Hematopoietic multipotent progenitor cell treated with erythropoietin and hydrocortisone succinate and interleukin-3 and kit ligand, for 6 days (in vitro differentiated cells): ENCODE measurements around the gene SGCA.
A peak's percentile ranks its signal among the peaks of the same experiment; 100 is the strongest.

Source experiments
- DNase-seq: peaks from one replicate; pipeline ENCODE4 v3.0.0-alpha.2; 2015

The SGCA gene

DNA sequence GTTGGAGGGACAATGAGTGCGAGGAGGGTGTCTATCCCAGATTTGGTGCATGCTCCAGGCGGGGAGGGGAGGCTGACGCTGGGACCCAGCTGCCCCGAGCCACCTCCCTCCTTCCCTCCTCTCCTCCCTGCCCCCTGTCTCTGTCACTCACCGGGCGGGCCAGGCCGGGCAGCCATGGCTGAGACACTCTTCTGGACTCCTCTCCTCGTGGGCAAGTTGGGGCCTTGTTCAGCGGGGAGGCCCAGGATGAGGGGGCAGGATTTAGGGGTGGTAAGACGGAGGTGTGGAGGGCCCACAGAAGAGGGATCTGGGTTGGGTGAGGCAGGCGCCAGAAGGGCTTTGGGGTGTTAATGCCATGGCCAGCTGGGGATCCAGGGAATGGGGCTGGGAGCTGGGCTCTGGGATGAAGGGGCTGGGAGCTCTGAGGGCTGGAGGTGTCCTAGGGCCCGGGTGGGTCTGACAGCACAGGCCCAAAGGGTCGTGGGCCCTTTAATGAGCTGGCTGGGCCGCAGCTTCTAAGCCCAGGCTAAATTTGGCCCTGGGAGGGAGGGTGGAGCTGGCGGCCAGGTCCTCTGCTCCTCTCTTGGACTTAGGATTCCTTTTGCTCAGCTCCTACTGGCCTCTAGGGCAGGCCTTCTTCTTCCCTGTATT, at the start of gene SGCA:
SGCA (plus strand) TSS at position 139 of the 651 bp plus-strand sequence; CDS start at position 175, 36 bp downstream.
- no peak for DNase-seq

DNA sequence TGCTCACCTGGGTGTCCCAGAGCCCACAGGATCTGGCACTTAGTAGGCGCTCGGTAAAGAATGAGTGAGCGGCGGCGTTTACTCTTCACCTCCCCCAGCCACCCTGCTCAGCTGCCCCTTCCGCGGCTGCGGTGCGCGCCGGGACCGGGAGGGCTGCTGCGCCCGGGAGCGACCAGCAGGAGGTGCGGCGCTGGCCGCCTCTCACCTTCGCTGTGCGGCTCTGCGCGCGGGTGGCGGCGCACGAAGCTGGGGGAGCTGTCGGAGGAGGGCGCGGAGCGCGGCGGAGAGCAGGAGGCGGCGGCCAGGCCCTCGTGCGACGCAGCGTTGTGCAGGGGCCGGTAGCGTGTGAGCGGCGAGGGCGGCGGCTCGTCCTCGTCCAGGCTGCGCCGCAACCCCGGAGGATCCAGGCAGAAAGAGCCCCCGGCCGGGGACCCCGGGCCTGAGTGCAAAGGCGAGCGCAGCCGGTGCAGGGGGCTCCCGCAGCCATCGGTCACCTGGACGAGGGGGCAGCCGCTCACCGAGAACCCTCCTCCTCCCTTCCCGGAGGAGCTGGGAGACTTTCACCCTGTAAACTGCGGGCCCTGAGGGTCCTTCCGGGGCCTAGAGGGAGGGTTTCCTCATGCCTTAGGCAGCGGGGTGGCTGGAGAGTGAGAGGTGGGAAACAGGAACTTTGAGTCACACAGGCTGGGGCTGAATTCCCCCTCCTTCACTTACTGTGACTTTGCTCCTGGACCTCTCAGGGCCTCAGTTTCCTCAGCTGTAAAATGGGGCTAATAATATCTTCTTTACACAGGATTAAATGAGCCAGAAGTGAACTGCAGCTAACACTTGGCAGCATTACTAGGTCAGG, 48.4 kb upstream of the SGCA start:
- DNase-seq: peak; percentile 74

DNA sequence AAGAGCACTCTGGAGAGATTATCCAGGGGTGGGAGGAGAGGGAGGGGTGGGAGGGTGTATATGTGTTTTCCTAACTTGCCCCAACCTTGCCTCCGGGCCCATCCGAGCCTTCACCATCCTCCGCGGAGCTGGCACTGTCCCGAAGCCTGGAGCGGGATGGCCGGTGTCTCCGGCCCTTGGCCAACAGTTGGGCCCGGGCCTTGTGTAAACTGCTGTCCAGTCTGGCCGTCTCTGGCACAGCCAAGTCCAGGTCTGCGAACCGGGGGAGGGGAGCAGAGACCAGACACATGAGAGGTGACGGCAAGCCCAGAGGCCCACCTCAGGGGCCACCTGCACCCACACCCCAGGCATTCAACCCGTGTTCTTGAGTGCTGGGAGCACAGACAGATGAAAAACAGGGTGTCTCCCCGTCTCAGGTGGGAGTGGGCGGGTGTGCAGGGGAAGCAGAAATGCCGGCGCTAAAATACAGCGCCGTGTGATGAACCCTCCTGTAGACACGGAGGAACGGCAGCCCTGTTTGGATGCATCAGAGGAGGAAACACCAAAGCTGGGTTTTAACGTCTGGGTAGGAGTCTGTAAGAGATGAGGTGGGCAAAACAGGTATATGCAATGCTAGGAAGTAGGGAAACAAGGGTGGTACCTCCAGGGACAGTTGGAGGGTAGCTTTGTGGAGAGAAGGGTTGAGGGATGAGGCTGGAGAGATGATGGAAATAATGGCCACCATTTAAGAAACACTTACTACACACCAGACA, 47.6 kb upstream of the SGCA start:
- no peak for DNase-seq

DNA sequence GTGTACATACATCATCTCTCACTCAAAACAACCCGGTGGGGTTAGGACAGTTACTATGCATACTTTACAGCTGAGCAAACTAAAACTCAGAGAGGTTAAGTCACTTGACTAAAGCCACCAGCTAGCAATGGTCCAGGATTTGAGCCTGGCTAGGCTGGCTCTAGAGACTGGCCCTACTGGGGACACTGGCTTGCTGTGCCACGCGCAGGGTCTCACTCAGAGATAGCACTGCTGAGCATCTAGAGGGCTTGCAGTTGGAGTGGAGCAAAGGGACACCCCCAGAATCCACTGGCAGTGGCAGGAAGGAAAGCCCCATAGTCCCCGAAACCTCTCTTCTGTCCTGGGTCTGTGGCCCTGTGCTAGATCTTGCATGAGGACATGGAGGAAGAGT, 47.0 kb upstream of the SGCA start:
- no peak for DNase-seq

DNA sequence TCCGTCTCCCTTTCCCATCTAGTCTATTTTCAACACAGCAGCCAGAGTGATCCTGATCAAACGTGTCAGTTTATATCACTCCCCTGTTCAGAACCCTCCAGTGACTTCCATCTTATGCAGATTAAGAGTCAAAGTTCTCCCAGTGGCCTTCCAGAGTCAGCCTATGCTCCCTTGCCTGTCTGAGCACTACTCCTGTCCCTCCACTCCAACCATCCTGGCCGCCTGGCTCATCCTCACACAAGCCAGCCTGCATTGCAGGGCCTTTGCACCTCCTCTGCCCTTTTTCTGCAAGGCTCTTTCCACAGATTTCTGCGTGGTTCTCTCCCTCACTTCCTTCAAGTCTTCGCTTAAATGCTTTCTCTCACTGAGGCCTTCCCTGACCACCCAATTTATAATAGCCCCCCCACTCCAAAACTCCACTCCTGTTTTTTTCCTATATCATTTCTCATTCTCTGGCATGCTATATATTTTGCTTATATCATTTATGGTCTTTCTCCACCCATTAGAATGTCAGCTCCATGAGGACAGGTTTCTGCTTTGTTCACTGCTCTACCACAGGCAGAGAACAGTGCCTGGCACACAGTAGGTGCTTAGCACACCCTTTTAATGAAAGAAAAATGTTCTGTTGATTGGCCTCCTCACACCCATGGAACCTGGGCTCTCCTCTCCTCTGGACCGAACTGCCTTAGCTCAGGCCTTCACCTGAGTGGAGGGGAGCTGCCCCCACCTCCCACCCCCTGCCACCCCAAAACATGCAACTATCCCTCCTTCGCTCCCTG, 45.1 kb upstream of the SGCA start:
- no peak for DNase-seq

DNA sequence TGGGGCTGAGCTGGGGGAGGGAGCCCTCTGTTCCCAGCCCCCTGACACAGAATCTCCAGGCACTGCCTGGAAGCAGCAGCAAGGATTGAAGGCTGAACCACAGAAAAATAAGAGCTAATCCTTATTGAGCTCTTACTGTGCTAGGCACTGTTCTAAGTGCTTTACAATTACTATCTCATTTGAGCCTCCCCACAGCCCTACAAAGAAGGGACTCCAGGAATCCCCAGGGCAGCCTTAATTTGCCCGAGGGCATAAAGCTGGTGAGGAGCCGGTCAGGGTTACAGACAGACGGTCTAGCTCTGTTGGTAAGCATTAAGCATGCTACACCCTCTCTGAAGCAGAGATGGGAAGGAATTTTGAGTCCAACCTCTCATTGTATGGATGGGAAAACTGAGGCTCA, 42.9 kb upstream of the SGCA start:
- DNase-seq: no peak

DNA sequence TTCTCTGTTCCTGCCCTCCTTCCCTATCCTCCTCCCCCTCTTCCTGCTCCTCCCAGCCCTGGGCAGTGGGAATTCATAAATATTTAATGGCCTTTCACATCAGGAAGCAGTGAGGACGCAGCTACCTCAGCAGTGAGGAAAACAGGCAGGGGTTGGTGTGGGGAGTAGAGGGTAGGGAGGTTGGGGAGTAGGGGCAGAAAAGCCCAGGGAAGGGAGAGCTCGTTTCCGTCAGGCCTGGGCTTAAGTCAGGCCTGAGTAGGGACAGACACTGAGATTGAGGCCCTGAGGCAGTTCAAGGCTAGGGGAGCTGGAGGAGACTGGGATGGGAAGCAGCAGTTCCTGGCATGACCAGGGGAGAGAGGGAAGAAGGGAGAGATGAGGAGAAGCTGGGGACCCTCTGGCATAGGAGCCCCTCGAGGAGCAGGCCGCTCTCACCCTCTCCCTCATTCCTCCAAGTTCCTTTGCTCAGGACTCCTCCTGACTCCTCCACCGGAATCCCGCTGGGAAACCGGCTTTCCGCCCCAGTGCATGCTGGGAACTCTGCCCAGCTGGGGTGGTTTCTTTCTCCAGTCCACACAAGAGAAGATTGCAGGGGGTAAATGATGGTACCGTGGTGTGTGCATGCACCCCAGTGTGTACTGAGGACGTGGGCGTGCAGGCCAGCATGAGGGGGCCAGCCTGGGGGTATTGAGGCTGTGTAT, 42.0 kb upstream of the SGCA start:
- DNase-seq: no peak

DNA sequence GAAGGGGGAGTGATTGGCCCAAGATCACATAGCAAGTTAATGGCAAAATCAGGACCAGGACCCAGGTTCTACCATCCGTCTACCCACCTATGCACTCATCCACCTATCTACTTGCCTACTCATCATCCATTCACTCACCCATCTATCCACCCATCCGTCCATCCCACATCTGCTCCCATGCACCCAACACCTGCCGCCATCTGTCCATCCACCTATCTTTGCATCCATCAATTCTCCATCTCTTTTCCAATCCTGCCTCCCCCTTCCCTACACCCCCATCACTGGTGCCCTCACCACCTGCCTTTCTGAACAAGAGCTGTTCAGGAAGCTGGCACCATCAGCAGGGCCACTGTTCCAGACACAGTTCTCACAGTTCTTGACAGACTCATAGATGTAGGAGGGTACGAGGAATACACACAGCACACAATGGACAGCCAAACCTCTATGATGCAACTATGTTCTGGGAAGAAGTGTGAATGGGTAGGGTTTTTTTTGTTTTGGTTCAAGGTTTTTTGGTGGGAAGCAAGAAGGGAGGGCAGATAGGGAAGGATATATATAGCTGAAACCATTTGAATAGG, 40.3 kb upstream of the SGCA start:
- no peak for DNase-seq

DNA sequence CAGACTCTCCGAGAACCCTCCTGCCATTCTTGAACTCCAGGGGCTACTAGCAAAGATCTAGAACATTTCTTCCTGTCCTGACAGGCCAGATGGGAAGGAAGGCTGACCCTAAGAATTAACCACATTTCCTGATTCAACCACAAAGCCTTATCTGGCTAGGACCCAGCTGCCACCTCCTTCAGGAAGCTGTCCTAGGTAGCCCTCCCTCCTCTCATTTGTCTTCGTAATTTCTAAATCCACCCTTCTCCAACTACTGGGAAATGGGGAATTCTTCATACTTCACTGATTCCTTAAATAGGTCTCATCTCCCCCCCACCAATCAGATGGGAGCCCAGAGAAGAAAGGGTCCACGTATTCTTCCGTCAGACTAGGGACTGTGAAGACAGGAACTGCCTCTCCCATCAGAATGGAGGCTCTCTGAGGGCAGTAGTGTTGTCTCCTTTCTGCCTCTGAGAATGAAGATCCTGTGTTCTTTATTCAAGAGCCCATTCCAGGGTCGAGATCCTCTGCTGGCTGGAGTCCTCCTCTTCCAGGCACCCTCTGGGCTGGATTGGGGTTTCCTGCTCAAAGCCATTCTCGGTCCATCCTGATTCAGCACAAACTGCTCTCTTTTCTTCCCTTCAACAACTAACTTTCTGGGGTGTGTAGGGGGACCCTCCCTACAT, 38.0 kb upstream of the SGCA start:
- peak; percentile 76 for DNase-seq

DNA sequence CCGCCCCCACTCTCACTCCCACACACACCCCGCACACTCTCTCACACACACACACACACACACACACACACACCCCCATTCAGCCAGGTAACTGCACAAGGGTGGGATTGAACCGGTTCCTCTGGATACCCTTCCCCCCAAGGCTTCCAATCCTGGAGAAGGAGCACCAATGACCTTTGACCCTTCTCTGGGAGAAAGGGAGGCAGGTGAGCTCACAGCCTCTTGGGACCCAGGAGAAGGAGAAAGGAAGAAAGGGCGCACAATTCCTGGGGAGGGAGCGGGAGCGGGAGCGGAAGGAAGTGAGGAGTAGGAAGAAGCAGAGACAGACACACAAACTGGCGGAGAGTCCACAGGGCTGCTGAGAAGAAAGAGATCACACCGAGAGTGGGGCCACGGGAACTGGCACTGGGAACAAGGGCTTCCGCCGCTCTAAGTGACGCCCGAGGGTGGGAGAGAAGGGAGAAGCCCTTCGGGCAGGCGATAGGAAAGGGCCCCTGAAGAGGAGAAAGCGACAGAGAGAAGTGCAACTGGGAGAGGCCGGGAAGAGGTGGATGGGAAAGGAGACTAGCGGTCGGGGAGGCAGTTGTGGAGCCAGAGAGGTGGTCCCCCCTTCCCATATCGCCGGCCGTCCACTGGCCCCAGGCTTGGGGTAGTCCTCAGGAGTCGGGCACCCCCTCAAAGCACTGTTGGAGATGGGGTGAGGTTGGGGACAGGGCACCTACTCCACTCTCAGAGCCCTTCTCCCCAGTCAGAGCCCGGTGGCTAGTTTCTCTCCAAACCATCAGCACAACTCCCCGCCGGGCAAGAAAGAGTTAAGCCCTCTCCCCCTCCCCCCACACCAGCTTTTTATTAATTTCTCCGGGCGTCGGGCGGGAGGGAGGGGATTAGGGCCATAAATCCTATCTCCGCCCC, 37.1 kb upstream of the SGCA start:
- no peak for DNase-seq

DNA sequence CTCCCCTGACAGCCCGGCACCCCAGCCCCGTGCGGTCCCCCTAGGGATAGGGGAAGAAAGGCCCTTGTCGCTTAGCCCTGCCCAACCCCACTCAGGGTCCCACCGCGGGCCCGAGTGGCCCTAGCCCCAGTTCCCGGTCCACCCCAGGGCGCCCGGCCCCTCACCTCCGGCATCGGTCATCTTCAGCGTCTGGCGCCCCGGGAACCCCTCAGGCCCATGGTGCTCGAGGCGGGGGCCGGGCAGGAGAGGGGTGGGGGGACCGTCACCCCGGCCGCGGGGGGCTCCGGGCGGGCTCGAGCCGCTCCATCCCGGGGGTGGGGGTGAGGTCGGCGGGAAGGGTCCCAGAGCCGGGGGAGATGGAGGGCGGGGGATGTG, 36.5 kb upstream of the SGCA start:
- DNase-seq: no peak

DNA sequence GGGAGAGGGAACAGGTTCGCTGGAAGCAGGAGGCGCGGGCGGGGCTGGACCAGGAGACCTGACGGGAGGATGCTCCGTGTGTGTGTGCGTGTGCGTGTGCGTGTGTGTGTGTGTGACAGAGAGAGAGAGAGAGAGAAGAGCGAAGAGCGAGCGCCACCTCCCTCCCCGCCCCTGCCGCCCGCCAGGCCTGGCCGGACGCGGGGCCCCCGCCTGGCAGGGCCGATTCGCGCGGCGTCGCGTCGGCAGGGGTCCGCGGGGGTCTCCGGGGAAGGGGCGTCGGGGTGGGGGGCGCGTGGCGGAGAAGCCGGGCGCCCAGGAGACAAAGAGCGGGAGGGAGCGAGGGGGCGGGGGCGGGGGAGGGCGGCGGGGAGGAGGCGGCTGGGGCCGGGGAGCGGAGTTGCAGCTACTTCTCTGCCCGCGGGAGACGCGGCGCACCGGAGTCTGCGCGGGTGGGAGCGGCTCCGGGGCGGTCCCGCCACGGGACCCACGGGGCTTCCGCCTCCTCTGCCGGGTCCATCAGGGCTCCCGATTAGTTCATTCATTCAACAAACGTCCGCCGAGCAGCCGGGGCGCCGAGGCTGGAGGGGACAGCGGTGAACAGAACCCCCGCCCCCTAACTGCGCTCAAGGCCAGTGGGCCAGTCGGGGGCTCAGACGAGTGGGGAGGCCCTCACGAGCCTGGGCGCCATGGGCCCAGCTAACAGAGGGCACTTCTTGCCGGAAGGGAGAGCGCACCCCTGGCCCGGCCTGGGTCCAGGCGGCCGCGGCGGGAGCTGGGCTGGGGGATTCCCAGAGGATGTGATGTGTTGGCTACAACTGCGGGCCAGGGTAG, 35.9 kb upstream of the SGCA start, which contains the start of gene SAMD14:
SAMD14 (minus strand) TSS at position 433 of the 831 bp plus-strand sequence. CDS start 5,201 bp downstream, outside the sequence.
- DNase-seq: no peak

DNA sequence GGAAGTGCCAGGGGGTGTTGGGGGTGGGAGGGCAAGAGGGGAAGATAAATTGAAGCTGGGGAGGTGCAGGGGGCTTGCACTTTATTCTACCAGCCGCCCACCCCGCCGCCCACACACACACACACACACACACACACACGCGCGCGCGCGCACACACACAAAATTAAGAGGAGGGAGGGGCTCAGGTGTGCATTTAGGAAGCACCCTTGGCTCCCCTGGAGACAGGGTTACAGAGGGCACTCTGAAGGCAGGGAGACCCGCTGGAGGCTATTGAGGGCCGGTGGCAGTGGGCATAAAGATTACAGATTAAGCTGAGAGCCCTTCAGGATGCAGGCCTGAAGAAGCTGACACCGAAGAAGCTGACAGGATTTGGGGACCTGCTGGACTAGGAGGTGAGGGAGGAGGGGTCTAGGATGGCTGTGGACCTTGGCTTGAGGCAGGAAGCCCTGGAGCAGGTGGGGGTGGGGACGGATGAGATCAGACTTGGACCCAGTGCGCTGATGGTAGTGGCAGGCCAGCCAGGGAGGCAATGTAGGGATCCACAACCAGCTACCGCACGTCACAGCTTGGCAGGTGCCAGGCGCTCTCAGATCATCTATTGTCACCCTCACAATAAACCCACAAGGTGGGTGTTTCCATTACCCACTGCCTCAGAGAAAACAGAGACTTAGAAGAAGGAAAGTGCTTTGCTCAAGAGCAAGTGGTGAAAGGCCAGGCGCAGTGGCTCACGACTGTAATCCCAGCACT, 35.1 kb upstream of the SGCA start:
- DNase-seq: no peak

DNA sequence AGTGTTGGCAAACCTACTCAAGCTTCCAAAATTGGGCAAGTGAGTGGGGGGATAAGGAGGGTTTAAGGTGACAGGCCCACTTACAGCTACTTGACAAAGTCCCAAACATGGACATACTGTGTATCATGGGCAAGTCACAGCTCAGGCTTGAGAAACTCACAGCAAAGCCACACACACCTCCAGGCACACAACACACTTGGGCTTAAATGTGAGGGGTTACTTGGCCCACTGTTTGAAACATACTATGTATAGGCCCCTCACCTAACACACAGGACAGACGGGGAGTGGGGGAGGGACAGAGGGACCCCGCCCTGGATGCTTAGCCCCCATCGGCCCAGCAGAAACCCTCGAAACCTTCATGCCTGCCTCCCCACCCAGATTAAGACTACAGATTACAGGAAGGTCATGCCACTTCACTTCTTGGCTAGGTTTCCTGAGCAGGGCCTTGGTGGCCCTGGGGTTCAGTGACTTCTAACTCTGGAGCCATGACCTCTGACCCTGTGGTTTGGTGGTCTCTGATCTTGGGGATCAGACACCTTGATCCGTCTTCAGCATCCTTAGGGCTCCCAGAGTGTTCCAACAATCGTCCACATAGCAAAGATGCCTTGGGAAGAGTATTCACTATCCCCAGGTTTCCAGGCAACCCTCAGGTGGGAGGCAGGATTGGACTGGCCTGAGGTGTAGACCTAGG, 33.6 kb upstream of the SGCA start:
- DNase-seq: no peak

DNA sequence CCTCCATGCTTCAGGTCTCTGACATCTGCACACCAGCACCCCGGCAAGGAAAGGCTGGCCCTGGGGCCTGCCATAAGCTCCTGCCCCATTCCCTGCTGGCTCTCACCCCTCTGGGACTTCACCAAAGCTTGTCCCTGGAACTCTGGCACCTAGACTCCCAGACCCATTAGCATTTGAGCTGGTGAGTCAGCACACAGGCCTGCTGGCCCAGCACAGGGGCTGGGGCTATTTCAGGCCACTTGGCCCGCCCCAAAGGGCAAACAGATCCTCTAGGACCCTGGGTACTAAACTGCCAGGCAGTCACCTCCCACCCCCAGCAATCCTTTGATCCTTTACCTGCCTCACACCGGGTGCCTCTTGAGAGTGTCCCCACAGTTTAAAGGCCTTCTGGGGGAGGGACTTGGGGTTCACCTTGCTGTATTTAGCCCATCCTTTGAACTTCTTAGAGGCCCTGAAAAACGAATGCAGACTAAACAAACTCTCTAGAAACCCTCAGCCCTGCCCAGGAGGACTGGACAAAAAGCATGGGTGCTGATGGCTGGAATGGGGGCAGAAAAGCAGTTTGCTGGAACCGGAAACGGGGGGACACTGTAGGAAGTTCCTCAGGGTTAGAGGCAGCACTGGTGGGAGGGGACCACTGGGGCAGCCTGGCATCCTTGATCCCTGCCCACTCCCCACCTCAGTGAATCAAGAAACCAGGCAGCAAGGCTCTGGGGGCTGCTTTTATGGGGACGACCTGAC, 32.6 kb upstream of the SGCA start:
- no peak for DNase-seq

DNA sequence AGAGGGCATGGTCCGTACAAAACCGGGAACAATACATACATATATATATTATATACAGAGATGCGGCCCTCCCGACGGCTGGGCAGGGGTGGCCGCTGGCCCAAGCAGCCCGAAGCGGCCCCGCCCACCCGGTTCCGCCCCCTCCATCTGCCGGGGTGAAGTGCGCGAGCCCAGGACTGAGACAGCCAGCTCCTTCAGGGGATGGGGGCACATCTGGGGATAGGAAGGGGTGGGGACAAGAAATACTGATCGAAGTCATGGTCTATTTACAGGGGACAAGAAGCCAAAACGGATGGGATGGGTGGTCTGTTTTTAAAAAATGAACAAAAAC, 32.1 kb upstream of the SGCA start:
- DNase-seq: no peak
